Spleen (tissue), 11 donors: Measurements from ENCODE around the gene TRPC6. TPM values are rescaled to one million over a fixed set of nuclear protein-coding genes. Genes with fewer than 3 reads are reported as not detected.

Experiments
- DNase-seq: peaks from one replicate; pipeline ENCODE4 v3.0.0-alpha.2; 2020
- H3K27ac ChIP-seq, 8 donors: fragments of 200-600 bp; sonication (generic) in 7 of 8; 1 replicate in 4 of 8; 2 replicates in 4 of 8; pipeline versions ENCODE4 v1.5.0 to v1.8.0; 2016 to 2021; ENCODE audit warnings: inconsistent platforms in 4 of 8, mild to moderate bottlenecking in 4 of 8, moderate library complexity in 1 of 8
- H3K27me3 ChIP-seq, 7 donors: fragments of 200-600 bp; sonication (generic) in 6 of 7; replicated peaks in 1 of 7; 1 replicate in 4 of 7; 2 replicates in 3 of 7; pipeline versions ENCODE4 v1.5.0 to v1.8.0; 2016 to 2021; ENCODE audit warnings: inconsistent platforms in 3 of 7, mild to moderate bottlenecking in 1 of 7
- H3K36me3 ChIP-seq, 6 donors: fragments of 200-600 bp; sonication (generic) in 5 of 6; 1 replicate in 4 of 6; 2 replicates in 2 of 6; pipeline versions ENCODE4 v1.5.0 to v1.8.0; 2016 to 2021; ENCODE audit warnings: inconsistent platforms in 2 of 6
- H3K4me1 ChIP-seq, 6 donors: fragments of 200-600 bp; sonication (generic) in 5 of 6; 1 replicate in 3 of 6; 2 replicates in 3 of 6; pipeline versions ENCODE4 v1.5.0 to v1.8.0; 2016 to 2021; ENCODE audit warnings: inconsistent platforms in 3 of 6
- H3K4me3 ChIP-seq, 8 donors: fragments of 200-600 bp; sonication (generic) in 7 of 8; 1 replicate in 4 of 8; 2 replicates in 4 of 8; pipeline versions ENCODE4 v1.5.0 to v1.8.0; 2016 to 2021; ENCODE audit warnings: inconsistent platforms in 4 of 8, mild to moderate bottlenecking in 4 of 8, moderate library complexity in 2 of 8
- H3K9me3 ChIP-seq, 8 donors: fragments of 200-600 bp; sonication (generic) in 7 of 8; 1 replicate in 4 of 8; 2 replicates in 4 of 8; pipeline versions ENCODE4 v1.5.0 to v1.8.0; 2016 to 2021; ENCODE audit warnings: inconsistent platforms in 4 of 8
- POLR2A ChIP-seq, 3 donors: fragments of 450-650 bp; IDR thresholded peaks; one replicate each; pipeline ENCODE4 v1.5.1; 2017; ENCODE audit warnings: antibody characterized with exemption in 3 of 3, mild to moderate bottlenecking in 1 of 3
- POLR2AphosphoS5 ChIP-seq, 3 donors: sonication (generic); formaldehyde crosslinking; IDR thresholded peaks; one replicate each; pipeline ENCODE4 v1.5.1; 2017; ENCODE audit warnings: antibody characterized with exemption in 3 of 3
- WGBS, 5 donors: extraction: QIAGEN DNeasy Blood & Tissue Kit in 3 of 5; methylation state at CpG; one replicate each; pipeline versions ENCODE4 v1.1.5 to v1.1.7; 2013 to 2018; 5-methylcytosine and 5-hydroxymethylcytosine counted together
- intact Hi-C: fragments of 100-400 bp; cut with DNase I; formaldehyde crosslinking; loops from one replicate; pipeline ENCODE4 v1.15.0; 2023; ENCODE audit warnings: low total_unique reads
- polyA plus RNA-seq, 3 donors: library from polyadenylated mRNA; stranded (reverse); fragments of 200-250 nt; gene quantifications; one replicate each; pipeline ENCODE4 v1.2.1, GENCODE V29; 2013
- total RNA-seq, 7 donors: library from RNA; depleted of rRNA in 3 of 7; stranded (reverse); fragments of >200 nt in 3 of 7; fragmentation: NEBNext Ultra II Directional in 4 of 7; extraction: Animal tissue kit (Norgen Biotek cat#: 25700) in 4 of 7; gene quantifications; one replicate each; pipeline versions ENCODE4 v1.1.0 to v1.2.1, GENCODE V29; 2016 to 2021
- TF ChIP-seq, protein P1 (sequence below), 11 experiments: fragments of 200-600 bp in 7 of 11; fragments of 450-650 bp in 4 of 11; sonication (generic) in 4 of 11; IDR thresholded peaks in 8 of 11; conservative IDR thresholded peaks in 3 of 11; 1 replicate in 7 of 11; 2 replicates in 4 of 11; pipeline versions ENCODE4 v1.4.0 to v1.8.0; 2016 to 2021; ENCODE audit warnings: antibody characterized with exemption in 11 of 11, inconsistent platforms in 4 of 11, mild to moderate bottlenecking in 1 of 11
- donor health status: healthy with polysubstance abuse.
- donor health status: DM: no; HTN: no; CAD: no; lungs with moderate emphysema.
- donor health status: DM: no; HTN: no; CAD: no.
- donor health status: Bipolar disorder and iron deficiency.
- donor health status: healthy.
- donor health status: DM: no; HTN: no; CAD: no.
- donor health status: DM: yes; HTN: yes; CAD: no.

Gene TRPC6
- total and polyA plus RNA-seq, 10 donors = 0.30 to 6.6 (median 2.3) TPM

DNA sequence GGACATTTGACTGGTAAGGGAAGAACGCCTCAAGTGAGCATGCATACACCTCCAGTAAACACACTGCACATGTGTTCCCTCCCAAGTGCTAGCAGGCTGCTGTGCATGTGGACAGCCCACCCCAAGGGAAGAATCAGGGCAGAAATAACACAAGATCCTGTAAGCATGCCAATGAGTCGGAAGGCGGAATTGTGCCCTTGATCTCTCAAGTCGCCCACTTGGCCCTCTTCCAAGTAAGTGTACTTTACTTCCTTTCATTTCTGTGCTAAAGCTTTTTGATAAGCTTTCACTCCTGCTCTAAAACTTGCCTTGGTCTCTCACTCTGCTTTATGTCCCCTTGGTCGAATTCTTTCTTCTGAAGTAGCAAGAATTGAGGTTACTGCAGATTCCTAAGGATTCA, 139.6 kb downstream of the TRPC6 start:
- Histone ChIP-seq H3K9me3 (peaks cover 0 to 2% (median 0%) of the 10 kb centered on the region in 8 donors), H3K27ac (no peak overlapping the region), H3K4me3 (no peak overlapping the region), H3K27me3 (no peaks in the 10 kb centered on the region), H3K4me1 (peaks cover 0 to 29% (median 13%) of the 10 kb centered on the region in 6 donors), H3K36me3 (no peaks in the 10 kb centered on the region)
- no peak for DNase-seq
- WGBS, 5 donors = 17 to 41% (median 23%) methylated on average over 5 of the region's 5 CpGs
- intact Hi-C loops = no loop called here
- TF ChIP-seq POLR2A (IDR thresholded peaks at IDR 0.05) (no peak), POLR2AphosphoS5 (IDR thresholded peaks at IDR 0.05) (no peak)
- TF ChIP-seq, protein P1, sequence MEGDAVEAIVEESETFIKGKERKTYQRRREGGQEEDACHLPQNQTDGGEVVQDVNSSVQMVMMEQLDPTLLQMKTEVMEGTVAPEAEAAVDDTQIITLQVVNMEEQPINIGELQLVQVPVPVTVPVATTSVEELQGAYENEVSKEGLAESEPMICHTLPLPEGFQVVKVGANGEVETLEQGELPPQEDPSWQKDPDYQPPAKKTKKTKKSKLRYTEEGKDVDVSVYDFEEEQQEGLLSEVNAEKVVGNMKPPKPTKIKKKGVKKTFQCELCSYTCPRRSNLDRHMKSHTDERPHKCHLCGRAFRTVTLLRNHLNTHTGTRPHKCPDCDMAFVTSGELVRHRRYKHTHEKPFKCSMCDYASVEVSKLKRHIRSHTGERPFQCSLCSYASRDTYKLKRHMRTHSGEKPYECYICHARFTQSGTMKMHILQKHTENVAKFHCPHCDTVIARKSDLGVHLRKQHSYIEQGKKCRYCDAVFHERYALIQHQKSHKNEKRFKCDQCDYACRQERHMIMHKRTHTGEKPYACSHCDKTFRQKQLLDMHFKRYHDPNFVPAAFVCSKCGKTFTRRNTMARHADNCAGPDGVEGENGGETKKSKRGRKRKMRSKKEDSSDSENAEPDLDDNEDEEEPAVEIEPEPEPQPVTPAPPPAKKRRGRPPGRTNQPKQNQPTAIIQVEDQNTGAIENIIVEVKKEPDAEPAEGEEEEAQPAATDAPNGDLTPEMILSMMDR (IDR thresholded peaks at IDR 0.05 in 8 of 11, conservative IDR thresholded peaks at IDR 0.05 in 3 of 11) = no peak

DNA sequence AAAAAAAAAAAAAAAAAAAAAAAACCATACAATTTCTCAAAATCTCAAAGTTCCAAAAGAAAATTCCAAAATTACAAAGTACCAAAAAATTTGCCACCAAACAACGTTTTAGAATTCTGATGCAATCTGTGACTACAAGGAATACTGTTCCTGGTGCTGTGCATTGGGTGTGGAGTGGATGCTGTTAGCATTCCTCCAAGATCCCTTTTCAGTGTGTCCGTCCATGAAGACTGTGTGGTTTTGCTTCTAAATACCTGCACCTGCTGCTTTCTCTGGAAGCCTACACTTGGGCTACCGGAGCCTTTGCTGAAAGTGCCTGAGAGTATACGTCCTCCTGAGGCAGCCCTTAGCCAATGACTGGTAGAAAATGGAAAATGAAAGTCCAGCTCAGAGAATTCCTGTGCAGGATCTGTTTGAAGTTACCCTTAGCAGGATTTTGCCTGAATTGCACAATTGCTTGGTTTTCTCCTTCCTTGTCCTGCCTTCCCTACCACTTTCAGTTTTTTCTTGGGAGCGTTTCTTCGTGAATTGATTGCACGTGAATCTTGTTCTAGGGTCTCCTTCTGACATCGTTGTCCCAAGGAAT, 140.8 kb downstream of the TRPC6 start:
- Histone ChIP-seq H3K9me3 (peaks cover 0 to 3% (median 0%) of the 10 kb centered on the region in 8 donors), H3K4me1 (peaks cover 0 to 29% (median 13%) of the 10 kb centered on the region in 6 donors), H3K4me3 (no peak overlapping the region), H3K36me3 (no peaks in the 10 kb centered on the region), H3K27me3 (no peaks in the 10 kb centered on the region), H3K27ac (peak overlapping the region in 1 of 8 donors; percentile 75)
- DNase-seq = no peak
- TF ChIP-seq POLR2A (IDR thresholded peaks at IDR 0.05) (no peak), POLR2AphosphoS5 (IDR thresholded peaks at IDR 0.05) (no peak)
- TF ChIP-seq, protein P1 (IDR thresholded peaks at IDR 0.05 in 8 of 11, conservative IDR thresholded peaks at IDR 0.05 in 3 of 11) = no peak
- WGBS, 5 donors = 81 to 90% (median 84%) methylated on average over 8 of the region's 8 CpGs
- intact Hi-C loops = no loop called here

DNA sequence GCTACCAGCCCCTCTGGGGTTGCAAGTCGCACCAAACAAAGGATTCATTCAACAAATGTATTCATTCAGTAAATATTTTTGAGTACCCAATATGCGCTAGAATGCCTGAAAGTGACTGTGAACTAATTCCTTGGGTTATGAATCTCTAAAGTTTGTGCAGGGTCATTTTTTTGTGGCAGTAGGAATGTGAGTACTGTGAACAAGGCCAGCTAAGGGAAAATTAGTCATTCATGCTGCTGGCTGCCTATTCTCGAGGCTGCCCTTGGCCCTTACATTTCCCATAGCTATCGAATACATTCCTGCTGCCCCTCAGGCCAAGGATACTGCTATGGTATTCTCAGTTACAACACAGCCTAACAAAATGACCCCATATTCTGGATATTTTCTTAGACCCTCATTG, 141.6 kb downstream of the TRPC6 start:
- Histone ChIP-seq H3K36me3 (no peaks in the 10 kb centered on the region), H3K9me3 (peaks cover 0 to 3% (median 0%) of the 10 kb centered on the region in 8 donors), H3K4me1 (peaks cover 0 to 29% (median 13%) of the 10 kb centered on the region in 6 donors), H3K27me3 (no peaks in the 10 kb centered on the region), H3K4me3 (no peak overlapping the region), H3K27ac (peak overlapping the region in 7 of 8 donors; percentile 24 to 75 (median 70))
- WGBS, 5 donors = 64 to 85% (median 73%) methylated on average over 4 of the region's 4 CpGs
- TF ChIP-seq POLR2AphosphoS5 (IDR thresholded peaks at IDR 0.05) (no peak), POLR2A (IDR thresholded peaks at IDR 0.05) (no peak)
- TF ChIP-seq, protein P1 (IDR thresholded peaks at IDR 0.05 in 8 of 11, conservative IDR thresholded peaks at IDR 0.05 in 3 of 11) = no peak
- intact Hi-C loops = no loop called here
- no peak for DNase-seq

GRCh38 chr11:101441747-101442146, 142.1 kb downstream of the TRPC6 start:
- 46 to 90% (median 69%) methylated on average over 1 of the region's 1 CpG for WGBS, 5 donors
- Histone ChIP-seq H3K9me3 (peaks cover 0 to 3% (median 0%) of the 10 kb centered on the region in 8 donors), H3K27ac (peak overlapping the region in 7 of 8 donors; percentile 24 to 75 (median 70)), H3K36me3 (no peaks in the 10 kb centered on the region), H3K4me1 (peaks cover 0 to 29% (median 13%) of the 10 kb centered on the region in 6 donors), H3K4me3 (no peak overlapping the region), H3K27me3 (no peaks in the 10 kb centered on the region)
- intact Hi-C loops = no loop called here
- no peak for TF ChIP-seq POLR2AphosphoS5 (IDR thresholded peaks at IDR 0.05)
- TF ChIP-seq, protein P1 (IDR thresholded peaks at IDR 0.05 in 8 of 11, conservative IDR thresholded peaks at IDR 0.05 in 3 of 11) = no peak
- TF ChIP-seq POLR2A (IDR thresholded peaks at IDR 0.05) = no peak
- DNase-seq = no peak
